Activated T-cell treated with anti-CD3 and anti-CD28 coated beads, Interleukin-2, amount 50 U/mL, for 24 hours (primary cell): ENCODE measurements around the gene MNX1.

Experiments used
- DNase-seq: peaks from one replicate; pipeline ENCODE4 v3.0.0-alpha.2; 2020
- H3K27ac Mint-ChIP-seq: 2 replicates; pipeline ENCODE4 v1.8.0; 2020; ENCODE audit warnings: mild to moderate bottlenecking, mixed read lengths
- H3K27me3 Mint-ChIP-seq: 2 replicates; pipeline ENCODE4 v1.8.0; 2020; ENCODE audit warnings: mixed read lengths
- H3K36me3 Mint-ChIP-seq: 2 replicates; pipeline ENCODE4 v1.8.0; 2020; ENCODE audit warnings: low read depth, mixed read lengths
- H3K4me1 Mint-ChIP-seq: 2 replicates; pipeline ENCODE4 v1.8.0; 2020; ENCODE audit warnings: low read depth, mixed read lengths
- H3K4me3 Mint-ChIP-seq: 2 replicates; pipeline ENCODE4 v1.8.0; 2020; ENCODE audit warnings: mild to moderate bottlenecking, moderate library complexity, mixed read lengths
- H3K9me3 Mint-ChIP-seq: 2 replicates; pipeline ENCODE4 v1.8.0; 2020; ENCODE audit warnings: mixed read lengths

MNX1 gene

DNA sequence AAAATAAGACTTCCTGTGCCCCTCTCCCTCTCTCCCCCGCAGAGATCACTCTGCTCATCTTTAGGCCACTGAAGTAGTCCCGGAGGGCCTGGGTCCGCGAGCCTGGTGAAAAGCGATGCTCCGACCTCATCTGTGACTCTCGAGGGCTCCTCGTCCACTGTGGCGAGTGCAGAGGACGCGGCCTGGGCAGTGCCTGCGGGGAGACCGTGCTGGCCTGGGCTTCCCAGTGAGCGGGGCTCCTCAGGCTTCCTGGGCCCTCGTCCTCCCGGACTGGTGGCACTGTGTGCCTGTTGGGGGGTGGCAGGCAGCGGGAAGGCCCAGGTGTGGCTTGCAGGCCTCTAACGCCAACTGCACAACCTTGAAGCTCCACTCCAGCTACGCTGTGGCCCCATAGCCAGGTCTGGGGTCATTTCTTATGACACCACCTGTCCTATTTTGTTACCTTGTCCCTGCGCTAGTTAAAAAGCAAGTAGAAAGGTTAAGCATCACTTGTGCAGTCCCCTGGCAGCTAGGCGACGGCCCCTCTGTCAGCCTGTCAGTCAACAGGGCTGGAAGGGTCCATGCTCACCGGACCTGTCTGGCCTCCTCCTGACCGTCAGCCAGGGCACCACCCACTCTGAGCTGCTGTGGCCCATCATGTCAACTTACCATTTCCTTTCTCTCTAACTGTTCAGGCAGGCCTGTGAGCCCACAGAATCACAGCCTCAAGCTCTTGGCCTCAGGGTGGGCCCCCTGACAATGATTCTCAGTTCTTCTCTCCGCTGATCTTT lies 20.5 kb downstream of the MNX1 start:
- no peak for DNase-seq
- no peaks in the 10 kb centered on the region for H3K4me1 Mint-ChIP-seq
- no peaks in the 10 kb centered on the region for H3K36me3 Mint-ChIP-seq
- H3K4me3 Mint-ChIP-seq, result no peak overlapping the region
- H3K9me3 Mint-ChIP-seq, result no peaks in the 10 kb centered on the region
- H3K27me3 Mint-ChIP-seq, result peaks cover 36% of the 10 kb centered on the region
- no peak overlapping the region for H3K27ac Mint-ChIP-seq

DNA sequence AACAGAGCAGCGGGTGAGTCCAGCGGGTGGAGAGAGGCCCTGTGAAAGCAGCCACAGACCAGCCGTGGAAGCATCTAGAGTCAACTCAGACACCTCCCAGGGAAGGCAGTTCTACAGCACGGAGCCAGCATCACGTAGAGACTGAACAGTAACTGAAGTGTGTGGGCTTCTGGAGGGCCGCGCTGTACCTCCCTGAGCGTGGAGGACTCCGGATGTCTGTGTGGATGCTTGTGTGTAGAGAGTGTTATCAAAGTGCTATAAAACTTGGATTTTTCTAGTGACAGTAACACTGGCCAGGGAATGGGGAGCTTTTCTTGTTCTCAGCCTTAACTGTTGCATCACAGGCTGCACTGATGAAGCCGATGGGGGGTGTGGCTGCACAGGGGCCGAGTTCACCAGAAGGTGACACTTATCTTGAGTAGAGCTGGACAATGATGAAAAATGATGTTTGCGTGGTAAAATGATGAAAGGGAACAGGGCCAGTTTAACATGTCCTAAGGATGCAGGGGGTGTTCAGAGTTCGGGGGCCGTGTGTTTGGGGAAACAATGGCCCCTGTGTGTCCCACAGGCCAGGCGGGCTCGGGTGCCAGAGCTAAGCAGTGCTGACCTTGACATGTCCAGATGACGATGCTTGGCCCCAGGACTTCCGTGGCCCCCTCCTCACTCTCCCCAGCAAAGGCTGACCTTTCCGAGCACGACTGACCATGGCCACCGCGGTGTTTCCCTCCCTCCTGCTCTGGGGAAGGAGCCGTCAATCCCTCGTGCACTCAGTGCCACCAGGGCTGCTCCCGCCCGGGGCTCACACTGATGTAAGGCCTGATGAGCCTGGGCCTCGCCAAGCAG lies 21.9 kb downstream of the MNX1 start:
- Mint-ChIP-seq H3K27me3 (peaks cover 25% of the 10 kb centered on the region), H3K9me3 (no peaks in the 10 kb centered on the region), H3K36me3 (no peaks in the 10 kb centered on the region), H3K27ac (no peak overlapping the region), H3K4me3 (no peak overlapping the region), H3K4me1 (no peaks in the 10 kb centered on the region)
- no peak for DNase-seq

DNA sequence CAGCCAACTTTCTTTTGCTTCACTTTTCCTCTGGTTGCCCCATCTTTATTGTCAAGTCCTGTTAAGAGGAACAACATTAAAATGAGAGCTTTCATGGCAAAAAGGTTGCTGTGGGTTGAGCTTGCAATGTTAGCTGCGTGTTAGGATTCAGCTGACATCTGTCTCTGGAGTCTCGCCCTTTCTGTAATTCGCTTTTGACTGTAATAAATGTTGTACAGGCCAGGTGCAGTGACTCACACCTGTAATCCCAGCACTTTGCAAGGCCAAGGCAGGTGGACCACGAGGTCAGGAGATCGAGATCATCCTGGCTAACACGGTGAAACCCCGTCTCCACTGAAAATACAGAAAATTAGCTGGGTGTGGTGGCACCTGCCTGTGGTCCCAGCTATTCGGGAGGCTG lies 24.1 kb downstream of the MNX1 start:
- Mint-ChIP-seq H3K9me3 (no peaks in the 10 kb centered on the region), H3K27me3 (peaks cover 9% of the 10 kb centered on the region), H3K4me3 (no peak overlapping the region), H3K36me3 (peaks cover 3% of the 10 kb centered on the region), H3K27ac (no peak overlapping the region), H3K4me1 (no peaks in the 10 kb centered on the region)
- DNase-seq, result no peak

DNA sequence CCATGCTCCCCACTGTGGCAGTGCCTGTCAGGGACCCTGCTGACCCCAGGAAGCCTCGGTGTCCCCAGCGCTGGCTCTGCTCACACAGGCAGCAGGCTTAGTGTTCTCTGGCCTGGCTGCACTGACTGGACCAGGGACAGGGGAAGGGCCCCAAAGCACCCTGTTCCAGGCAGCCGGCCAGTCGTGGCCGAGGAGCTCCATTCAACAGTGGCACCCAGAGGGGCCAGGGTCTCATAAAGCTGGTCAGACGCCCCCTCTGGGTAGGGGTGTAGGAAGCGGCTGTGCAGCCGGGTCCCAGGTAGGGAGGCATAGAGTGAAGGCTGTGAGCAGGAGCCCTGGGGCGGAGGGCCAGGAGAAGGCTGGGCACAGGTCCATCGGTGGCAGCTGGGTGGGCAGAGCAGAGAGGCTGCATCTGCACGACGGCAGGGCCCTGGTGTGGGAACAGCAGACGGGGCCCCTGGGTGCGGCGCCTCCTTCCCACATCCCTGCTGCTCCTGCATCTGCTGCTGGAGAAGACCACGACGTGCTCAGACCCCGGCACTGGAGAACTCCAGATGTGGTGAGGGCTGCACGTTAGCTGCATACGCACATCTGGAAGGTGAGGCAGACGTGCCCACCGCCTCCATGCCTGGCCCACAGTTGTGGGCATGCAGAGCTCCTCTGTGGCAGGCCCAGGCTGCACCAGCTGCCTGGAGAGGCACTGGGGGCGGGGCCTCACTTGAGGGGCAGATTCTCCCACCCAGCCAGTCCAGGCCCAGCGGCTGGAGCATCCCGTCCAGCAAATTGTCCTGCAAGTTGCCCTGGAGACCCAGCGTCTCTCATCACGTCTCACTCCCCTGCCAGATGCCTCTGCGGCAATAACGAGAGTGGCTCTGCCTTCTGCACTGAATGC lies 25.1 kb downstream of the MNX1 start:
- no peaks in the 10 kb centered on the region for H3K9me3 Mint-ChIP-seq
- H3K27me3 Mint-ChIP-seq, result peaks cover 6% of the 10 kb centered on the region
- H3K27ac Mint-ChIP-seq, result no peak overlapping the region
- no peak for DNase-seq
- peaks cover 3% of the 10 kb centered on the region for H3K36me3 Mint-ChIP-seq
- H3K4me3 Mint-ChIP-seq, result no peak overlapping the region
- no peaks in the 10 kb centered on the region for H3K4me1 Mint-ChIP-seq

DNA sequence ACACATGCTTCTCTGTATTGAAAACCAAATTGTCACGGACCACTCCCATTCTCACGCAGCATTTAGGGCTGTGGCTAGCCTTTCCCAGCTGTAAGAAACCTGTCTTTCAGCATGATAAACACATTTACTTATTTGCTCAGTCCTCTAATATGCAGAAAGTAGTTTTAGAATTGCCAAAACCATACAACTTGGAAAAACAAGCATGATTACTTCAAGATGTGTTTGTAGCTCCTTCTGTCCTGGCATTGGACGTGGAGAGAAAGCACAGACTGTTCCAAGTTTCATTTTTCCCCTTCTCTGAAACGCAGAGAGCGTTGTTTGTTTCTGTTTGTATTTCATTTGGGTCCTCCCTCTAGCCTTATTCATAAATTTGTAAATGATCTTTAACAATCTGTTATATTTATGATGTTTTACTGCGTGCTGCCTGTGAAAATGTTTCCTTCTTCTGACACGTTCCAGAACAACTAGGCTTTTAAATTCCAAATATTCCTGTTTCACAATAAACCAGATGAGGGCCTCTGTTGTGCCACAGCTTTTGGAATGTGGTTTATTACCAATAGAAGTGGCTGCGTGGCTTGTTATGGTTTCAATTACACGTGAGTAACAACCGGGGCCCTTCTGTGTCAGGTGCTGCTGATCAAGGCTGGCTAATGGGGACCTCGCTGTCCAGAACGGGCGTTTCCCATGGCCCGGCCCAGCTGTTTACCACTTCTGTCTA lies 26.1 kb downstream of the MNX1 start:
- H3K27me3 Mint-ChIP-seq, result peaks cover 2% of the 10 kb centered on the region
- no peak for DNase-seq
- H3K27ac Mint-ChIP-seq, result no peak overlapping the region
- H3K4me3 Mint-ChIP-seq, result no peak overlapping the region
- no peaks in the 10 kb centered on the region for H3K4me1 Mint-ChIP-seq
- H3K36me3 Mint-ChIP-seq, result peaks cover 9% of the 10 kb centered on the region
- peaks cover 5% of the 10 kb centered on the region for H3K9me3 Mint-ChIP-seq

DNA sequence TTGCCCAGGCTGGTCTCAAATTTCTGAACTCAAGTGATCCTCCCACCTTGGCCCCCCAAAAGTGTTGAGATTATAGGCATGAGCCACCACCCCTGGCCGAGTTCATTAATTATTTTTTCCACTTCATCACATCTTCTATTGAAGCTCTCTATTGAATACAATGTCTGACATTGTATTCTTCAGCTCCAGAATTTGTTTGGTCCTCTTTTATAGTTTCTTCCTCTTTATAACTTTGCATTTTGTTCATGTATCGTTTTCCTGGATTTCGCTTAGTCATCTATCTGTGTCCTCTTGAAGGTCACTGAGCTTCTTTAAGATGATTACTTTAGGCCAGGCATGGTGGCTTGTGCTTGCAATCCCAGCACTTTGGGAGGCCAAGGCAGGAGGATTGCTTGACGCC lies 30.8 kb downstream of the MNX1 start:
- H3K4me3 Mint-ChIP-seq, result no peak overlapping the region
- DNase-seq, result no peak
- peaks cover 46% of the 10 kb centered on the region for H3K36me3 Mint-ChIP-seq
- peaks cover 10% of the 10 kb centered on the region for H3K9me3 Mint-ChIP-seq
- no peaks in the 10 kb centered on the region for H3K4me1 Mint-ChIP-seq
- no peaks in the 10 kb centered on the region for H3K27me3 Mint-ChIP-seq
- no peak overlapping the region for H3K27ac Mint-ChIP-seq

DNA sequence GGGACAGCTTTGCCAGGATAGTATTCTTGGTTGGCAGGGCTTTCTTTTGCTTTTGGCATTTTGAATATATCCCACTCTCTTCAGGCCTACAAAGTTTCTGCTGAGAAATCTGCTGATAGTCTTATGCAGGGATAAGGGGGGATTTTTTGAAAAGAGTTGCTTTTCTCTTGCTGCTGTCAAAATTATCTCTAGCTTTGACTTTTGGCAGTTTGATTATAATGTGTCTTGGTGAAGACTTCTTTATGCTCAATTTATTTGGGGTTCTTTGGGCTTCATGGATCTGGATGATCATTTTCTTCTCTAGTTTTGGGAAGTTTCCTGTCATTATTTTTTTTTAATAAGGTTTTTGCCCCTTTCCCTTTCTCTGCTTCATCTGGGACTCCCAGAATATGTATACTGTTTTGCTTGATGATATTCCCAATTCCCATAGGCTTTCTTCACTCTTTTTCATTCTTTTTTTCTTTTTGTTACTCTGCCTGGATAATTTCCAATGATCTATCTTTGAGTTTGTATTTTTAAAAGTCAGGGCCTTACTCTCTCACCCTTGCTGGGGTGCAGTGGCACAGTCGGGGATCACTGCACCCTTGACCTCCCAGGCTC lies 31.4 kb downstream of the MNX1 start:
- H3K9me3 Mint-ChIP-seq, result peaks cover 10% of the 10 kb centered on the region
- no peak for DNase-seq
- no peaks in the 10 kb centered on the region for H3K27me3 Mint-ChIP-seq
- no peak overlapping the region for H3K4me3 Mint-ChIP-seq
- no peaks in the 10 kb centered on the region for H3K4me1 Mint-ChIP-seq
- H3K27ac Mint-ChIP-seq, result no peak overlapping the region
- H3K36me3 Mint-ChIP-seq, result peaks cover 50% of the 10 kb centered on the region

DNA sequence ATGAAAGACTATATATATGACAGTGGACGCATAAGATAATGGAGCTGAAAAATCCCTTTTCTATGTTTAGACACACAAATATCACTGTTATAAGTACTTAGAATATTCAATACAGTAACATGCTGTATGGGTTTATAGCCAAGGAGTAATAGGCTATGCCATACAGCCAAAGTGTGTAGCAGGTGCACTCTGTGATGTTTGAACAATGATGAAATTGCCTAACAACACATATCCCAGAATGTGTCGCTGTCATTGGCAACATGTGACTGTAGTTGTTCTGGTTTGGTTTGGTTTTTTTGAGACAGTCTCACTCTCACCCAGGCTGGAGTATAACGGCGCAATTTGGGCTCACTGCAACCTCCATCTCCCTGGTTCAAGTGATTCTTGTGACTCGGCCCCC lies 34.8 kb downstream of the MNX1 start:
- Mint-ChIP-seq H3K36me3 (peaks cover 68% of the 10 kb centered on the region), H3K4me1 (no peaks in the 10 kb centered on the region), H3K27ac (no peak overlapping the region), H3K4me3 (no peak overlapping the region), H3K27me3 (no peaks in the 10 kb centered on the region), H3K9me3 (peaks cover 10% of the 10 kb centered on the region)
- DNase-seq, result no peak

DNA sequence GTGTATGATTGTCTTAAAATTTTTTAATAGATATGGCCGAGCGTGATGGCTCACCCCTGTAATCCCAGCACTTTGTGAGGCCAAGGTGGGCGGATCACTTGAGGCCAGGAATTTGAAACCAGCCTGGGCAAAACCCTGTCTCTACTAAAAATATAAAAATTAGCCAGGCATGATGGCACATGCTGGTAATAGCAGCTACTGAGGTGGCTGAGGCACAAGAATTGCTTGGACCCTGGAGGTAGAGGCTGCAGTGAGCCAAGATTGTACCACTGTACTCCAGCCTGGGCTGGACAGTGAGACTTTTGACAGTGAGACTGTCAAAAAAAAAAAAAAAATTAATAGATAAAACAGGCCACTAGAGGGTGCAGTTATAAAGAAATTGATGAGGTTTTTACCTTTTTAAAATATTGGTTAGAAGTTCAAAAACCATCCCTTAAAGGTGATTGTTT lies 40.5 kb downstream of the MNX1 start:
- peaks cover 80% of the 10 kb centered on the region for H3K36me3 Mint-ChIP-seq
- no peaks in the 10 kb centered on the region for H3K27me3 Mint-ChIP-seq
- no peaks in the 10 kb centered on the region for H3K9me3 Mint-ChIP-seq
- DNase-seq, result no peak
- no peak overlapping the region for H3K27ac Mint-ChIP-seq
- H3K4me1 Mint-ChIP-seq, result no peaks in the 10 kb centered on the region
- H3K4me3 Mint-ChIP-seq, result no peak overlapping the region

DNA sequence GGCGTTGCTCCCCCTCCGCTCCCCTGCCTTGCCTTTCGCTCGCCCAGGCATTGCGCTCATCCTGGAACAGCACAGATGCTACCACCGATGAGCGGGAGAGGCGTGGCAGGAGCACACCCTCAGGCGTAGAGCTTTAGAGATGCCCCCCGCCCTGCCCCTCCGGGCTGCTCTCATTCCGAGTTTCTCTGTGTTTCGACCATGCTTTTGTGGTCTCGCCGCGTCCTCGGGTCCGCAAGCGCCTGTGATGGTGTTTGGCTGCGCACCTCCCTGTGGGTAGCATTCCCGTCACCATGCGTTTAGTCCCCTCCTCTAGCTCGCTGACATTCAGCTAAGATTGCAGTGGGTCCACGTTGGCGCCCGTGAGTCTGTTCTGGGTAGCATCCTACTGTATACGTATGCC lies 42.3 kb downstream of the MNX1 start:
- DNase-seq, result no peak
- H3K9me3 Mint-ChIP-seq, result no peaks in the 10 kb centered on the region
- peaks cover 2% of the 10 kb centered on the region for H3K4me1 Mint-ChIP-seq
- H3K27ac Mint-ChIP-seq, result no peak overlapping the region
- H3K27me3 Mint-ChIP-seq, result no peaks in the 10 kb centered on the region
- no peak overlapping the region for H3K4me3 Mint-ChIP-seq
- H3K36me3 Mint-ChIP-seq, result peaks cover 86% of the 10 kb centered on the region

DNA sequence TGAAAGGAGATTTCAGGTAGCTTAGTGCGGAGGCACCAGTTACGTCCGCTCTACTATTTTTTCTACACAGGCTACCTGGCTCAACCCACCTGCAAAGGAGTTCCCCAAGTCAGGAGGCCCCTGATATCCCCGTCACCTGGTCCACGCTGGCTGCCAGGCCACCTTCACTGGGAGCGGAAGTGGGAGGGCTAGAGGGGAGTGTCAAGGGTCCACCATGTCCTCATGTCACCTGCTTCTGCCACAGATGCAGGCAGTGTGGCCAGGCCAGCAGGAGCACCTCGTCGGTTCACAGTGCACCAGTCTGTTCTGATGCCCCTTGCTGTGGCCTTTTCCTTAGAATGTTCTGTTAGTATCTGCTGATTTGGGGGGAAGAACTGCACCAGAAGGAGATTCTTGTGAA lies 44.1 kb downstream of the MNX1 start:
- H3K27ac Mint-ChIP-seq, result no peak overlapping the region
- H3K36me3 Mint-ChIP-seq, result peaks cover 96% of the 10 kb centered on the region
- peaks cover 2% of the 10 kb centered on the region for H3K4me1 Mint-ChIP-seq
- no peaks in the 10 kb centered on the region for H3K27me3 Mint-ChIP-seq
- DNase-seq, result no peak
- no peaks in the 10 kb centered on the region for H3K9me3 Mint-ChIP-seq
- H3K4me3 Mint-ChIP-seq, result no peak overlapping the region

DNA sequence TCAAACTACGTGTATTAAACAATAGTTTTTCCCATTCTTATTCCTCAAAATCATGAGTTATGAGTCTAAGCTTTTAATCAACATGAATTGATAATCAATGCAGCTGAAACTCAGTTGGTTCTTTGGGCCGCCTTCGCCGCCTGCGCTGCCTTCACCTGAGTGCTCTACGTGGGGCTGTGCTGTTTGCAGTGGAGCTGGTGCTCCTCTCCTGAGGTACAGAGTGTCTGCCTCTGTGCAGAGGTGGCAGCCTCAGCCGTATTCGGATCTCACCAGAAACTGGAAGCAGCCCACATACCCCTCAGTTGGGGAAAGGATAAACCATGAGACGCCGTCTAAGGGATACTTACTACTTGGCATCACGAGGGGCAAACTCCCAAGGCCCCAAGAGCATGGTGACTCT lies 45.5 kb downstream of the MNX1 start:
- H3K9me3 Mint-ChIP-seq, result no peaks in the 10 kb centered on the region
- H3K4me1 Mint-ChIP-seq, result peaks cover 2% of the 10 kb centered on the region
- no peaks in the 10 kb centered on the region for H3K27me3 Mint-ChIP-seq
- peaks cover 98% of the 10 kb centered on the region for H3K36me3 Mint-ChIP-seq
- no peak overlapping the region for H3K4me3 Mint-ChIP-seq
- no peak for DNase-seq
- no peak overlapping the region for H3K27ac Mint-ChIP-seq

DNA sequence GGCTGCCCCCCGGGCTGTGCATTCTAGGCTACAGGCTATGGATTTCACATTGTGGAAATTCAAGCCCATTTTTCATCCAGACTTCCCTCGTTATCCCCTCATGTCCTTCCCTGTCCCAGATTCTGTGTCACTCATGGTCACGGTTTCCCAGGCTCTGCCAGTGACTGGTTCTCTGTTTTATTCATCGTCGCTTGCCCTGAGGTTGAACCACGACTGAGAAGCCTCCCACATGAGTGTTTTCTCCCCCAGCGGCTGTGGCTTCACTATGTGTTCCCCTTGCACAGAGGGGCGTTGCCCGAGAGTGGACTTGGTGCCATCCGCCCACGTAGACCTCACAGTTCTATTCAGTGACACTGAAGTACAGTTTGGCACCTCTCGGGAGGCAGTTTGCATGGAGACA lies 47.0 kb downstream of the MNX1 start:
- Mint-ChIP-seq H3K4me1 (peaks cover 2% of the 10 kb centered on the region), H3K4me3 (no peak overlapping the region), H3K27me3 (no peaks in the 10 kb centered on the region), H3K9me3 (no peaks in the 10 kb centered on the region), H3K27ac (no peak overlapping the region), H3K36me3 (peaks cover 99% of the 10 kb centered on the region)
- DNase-seq, result no peak

DNA sequence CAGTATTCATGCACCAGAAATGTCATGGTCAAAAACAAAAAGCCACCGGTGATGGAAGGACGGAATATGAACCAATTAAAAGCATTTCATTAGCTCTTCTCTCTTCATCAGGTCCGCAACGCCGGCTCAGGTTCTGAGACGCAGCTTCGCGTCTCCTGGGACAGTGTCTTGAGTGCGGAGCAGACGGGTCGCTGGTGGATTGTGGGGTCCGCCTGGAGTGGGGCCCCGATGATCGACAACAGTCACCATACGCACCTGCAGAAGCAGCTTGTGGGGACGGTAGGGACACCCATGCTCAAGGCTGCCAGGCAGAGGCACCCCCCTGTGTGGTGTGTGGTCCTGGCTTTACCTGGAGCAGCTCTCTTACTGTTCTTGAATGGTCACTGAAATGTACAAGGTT lies 47.6 kb downstream of the MNX1 start:
- Mint-ChIP-seq H3K4me3 (no peak overlapping the region), H3K9me3 (no peaks in the 10 kb centered on the region), H3K4me1 (peaks cover 2% of the 10 kb centered on the region), H3K36me3 (peaks cover 99% of the 10 kb centered on the region), H3K27me3 (no peaks in the 10 kb centered on the region), H3K27ac (no peak overlapping the region)
- no peak for DNase-seq
